Mesendoderm (in vitro differentiated cells): ENCODE results near the gene ERCC3.

ENCODE experiments used
- DNase-seq: peaks from one replicate; pipeline ENCODE4 v3.0.0; 2013
- H2AK5ac ChIP-seq: 2 replicates; pipeline ENCODE4 v1.6.1; 2013; ENCODE audit warnings: low read length, inconsistent platforms
- H2BK120ac ChIP-seq: 2 replicates; pipeline ENCODE4 v1.6.1; 2013; ENCODE audit warnings: low read depth, mild to moderate bottlenecking, low read length, moderate library complexity, mixed read lengths
- H2BK15ac ChIP-seq: replicated peaks from 2 replicates; pipeline ENCODE4 v1.6.1; 2013; ENCODE audit warnings: low read depth, mild to moderate bottlenecking, moderate library complexity
- H2BK5ac ChIP-seq: 2 replicates; pipeline ENCODE4 v1.6.1; 2013; ENCODE audit warnings: low read length, inconsistent platforms
- H3K18ac ChIP-seq: 2 replicates; pipeline ENCODE4 v1.6.1; 2013; ENCODE audit warnings: mild to moderate bottlenecking, low read length, mixed read lengths
- H3K23ac ChIP-seq: one replicate; pipeline ENCODE4 v1.6.1; 2013; ENCODE audit warnings: low read length
- H3K27ac ChIP-seq: 2 replicates; pipeline ENCODE4 v1.5.1; 2013; ENCODE audit warnings: low read depth, mild to moderate bottlenecking, inconsistent platforms, low read length, moderate library complexity
- H3K27me3 ChIP-seq: 2 replicates; pipeline ENCODE4 v1.6.1; 2013; ENCODE audit warnings: low read length, control low read depth, mild to moderate bottlenecking, inconsistent platforms; ENCODE audit not compliant: insufficient read depth, poor library complexity
- H3K36me3 ChIP-seq: 2 replicates; pipeline ENCODE4 v1.6.1; 2013; ENCODE audit warnings: low read length, inconsistent platforms; ENCODE audit not compliant: control insufficient read depth, insufficient read depth
- H3K4ac ChIP-seq: one replicate; pipeline ENCODE4 v1.6.1; 2013; ENCODE audit warnings: low read depth, mild to moderate bottlenecking, low read length, moderate library complexity
- H3K4me1 ChIP-seq: 2 replicates; pipeline ENCODE4 v1.6.1; 2013; ENCODE audit warnings: low read depth, low read length, inconsistent platforms; ENCODE audit not compliant: control insufficient read depth
- H3K4me2 ChIP-seq: 2 replicates; pipeline ENCODE4 v1.6.1; 2013; ENCODE audit warnings: low read length
- H3K4me3 ChIP-seq: 2 replicates; pipeline ENCODE4 v1.5.1; 2013; ENCODE audit warnings: mild to moderate bottlenecking, low read length
- H3K56ac ChIP-seq: one replicate; pipeline ENCODE4 v1.6.1; 2013; ENCODE audit warnings: low read length
- H3K79me1 ChIP-seq: 2 replicates; pipeline ENCODE4 v1.6.1; 2013; ENCODE audit warnings: low read length, inconsistent platforms
- H3K79me2 ChIP-seq: 2 replicates; pipeline ENCODE4 v1.6.1; 2013; ENCODE audit warnings: mild to moderate bottlenecking, low read length; ENCODE audit not compliant: control insufficient read depth, insufficient read depth
- H3K9ac ChIP-seq: 2 replicates; pipeline ENCODE4 v1.6.1; 2013; ENCODE audit warnings: low read length, inconsistent platforms
- H4K5ac ChIP-seq: one replicate; pipeline ENCODE4 v1.6.1; 2013; ENCODE audit warnings: low read length
- H4K8ac ChIP-seq: one replicate; pipeline ENCODE4 v1.6.1; 2013; ENCODE audit warnings: low read depth, mild to moderate bottlenecking, control low read depth, low read length, moderate library complexity
- WGBS: extraction: QIAGEN DNeasy Blood & Tissue Kit; methylation state at CpG from one replicate; pipeline ENCODE4 v1.1.7; 2013; ENCODE audit warnings: low lambda C conversion rate, missing lambda C conversion rate; ENCODE audit not compliant: insufficient coverage; ENCODE audit errors: extremely low coverage; 5-methylcytosine and 5-hydroxymethylcytosine counted together

ERCC3 gene

DNA sequence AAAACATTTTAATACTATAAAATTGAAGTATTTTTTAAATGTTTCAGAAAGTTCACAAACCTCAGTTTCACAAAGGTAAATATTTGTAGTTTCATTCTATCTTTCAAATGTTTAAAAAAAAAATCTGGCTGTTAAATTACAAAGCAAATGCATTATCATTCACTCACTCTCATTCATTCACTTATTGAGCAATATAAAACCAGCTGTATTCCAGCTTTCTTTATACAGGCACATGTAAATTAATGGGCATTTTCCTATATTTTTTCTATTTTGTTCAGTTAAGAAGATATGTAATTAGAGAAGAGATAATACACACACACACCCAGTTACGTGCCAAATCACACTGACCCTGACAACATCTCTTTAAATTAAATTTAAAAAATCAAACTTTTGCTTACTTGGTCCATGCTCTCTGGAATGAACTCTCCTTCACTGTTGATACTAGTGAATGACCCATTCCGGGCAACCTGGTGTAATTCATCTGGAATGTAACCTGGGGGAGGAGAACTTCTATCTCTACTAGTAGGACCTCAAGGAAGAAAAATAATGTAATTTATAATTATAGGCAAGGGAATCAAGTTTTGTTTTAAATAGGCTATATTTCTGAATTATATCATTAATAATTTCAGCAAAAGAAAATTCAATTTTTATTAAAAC lies 32.5 kb upstream of the ERCC3 start:
- Histone ChIP-seq H2BK5ac (no peak overlapping the region), H2BK15ac (no peak overlapping the region), H3K79me1 (no peaks in the 10 kb centered on the region), H3K4me2 (no peak overlapping the region), H2AK5ac (no peak overlapping the region), H3K79me2 (no peaks in the 10 kb centered on the region), H4K8ac (no peak overlapping the region), H3K4ac (no peak overlapping the region), H3K27ac (no peak overlapping the region), H3K18ac (no peak overlapping the region), H2BK120ac (no peak overlapping the region), H3K36me3 (peaks cover 2% of the 10 kb centered on the region), H3K4me3 (no peak overlapping the region), H3K23ac (no peak overlapping the region), H3K4me1 (no peaks in the 10 kb centered on the region), H4K5ac (no peak overlapping the region), H3K27me3 (no peaks in the 10 kb centered on the region), H3K56ac (no peak overlapping the region), H3K9ac (no peak overlapping the region)
- DNase-seq, result peak; percentile 24
- WGBS, result no CpG with 5 or more reads among the region's 2 CpGs

DNA sequence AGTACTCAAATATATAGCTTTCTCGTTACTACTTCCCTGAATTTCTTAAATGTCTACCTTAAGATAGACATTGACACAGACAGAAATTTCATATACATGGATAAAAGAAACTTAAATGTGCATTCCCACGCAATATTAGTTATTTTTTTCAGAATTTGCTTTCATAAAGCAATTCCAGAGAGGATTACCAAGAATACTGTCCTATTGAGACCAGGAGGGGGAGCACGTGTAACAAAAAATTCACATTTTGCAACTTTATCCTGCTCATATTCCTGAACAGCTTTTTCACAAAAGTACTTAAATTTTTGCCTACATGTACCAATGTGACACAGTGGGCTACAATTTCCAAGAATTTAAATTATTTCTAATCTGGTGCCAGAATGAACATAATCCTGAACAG lies 30.7 kb upstream of the ERCC3 start:
- Histone ChIP-seq H3K4me3 (no peak overlapping the region), H3K56ac (no peak overlapping the region), H3K27me3 (no peaks in the 10 kb centered on the region), H3K79me1 (no peaks in the 10 kb centered on the region), H3K27ac (no peak overlapping the region), H4K5ac (no peak overlapping the region), H3K4me1 (no peaks in the 10 kb centered on the region), H2AK5ac (no peak overlapping the region), H3K4ac (no peak overlapping the region), H3K79me2 (no peaks in the 10 kb centered on the region), H2BK15ac (no peak overlapping the region), H3K36me3 (peaks cover 2% of the 10 kb centered on the region), H3K9ac (no peak overlapping the region), H2BK120ac (no peak overlapping the region), H2BK5ac (no peak overlapping the region), H4K8ac (no peak overlapping the region), H3K23ac (no peak overlapping the region), H3K4me2 (no peak overlapping the region), H3K18ac (no peak overlapping the region)
- peak; percentile 37 for DNase-seq
- WGBS, result no CpG with 5 or more reads among the region's 3 CpGs

DNA sequence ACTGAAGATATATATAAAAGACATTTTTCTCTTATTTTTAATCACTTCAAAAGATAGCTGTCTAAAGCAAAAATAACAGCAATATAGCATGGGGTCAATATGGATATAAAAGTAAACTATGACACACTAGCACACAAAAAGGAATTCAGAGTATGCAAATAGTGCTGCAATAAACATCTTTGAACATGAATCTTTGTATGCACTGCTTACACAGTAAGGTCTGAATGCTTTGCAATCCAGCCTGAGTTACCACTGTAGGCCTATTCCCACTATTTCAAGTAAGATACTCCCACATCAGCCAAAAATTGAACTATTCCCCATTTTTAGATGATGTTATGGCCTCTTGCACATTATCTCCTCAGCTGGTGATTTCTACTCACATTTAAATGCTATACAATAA lies 27.4 kb upstream of the ERCC3 start:
- H4K5ac ChIP-seq, result no peak overlapping the region
- no peak overlapping the region for H3K56ac ChIP-seq
- no peaks in the 10 kb centered on the region for H3K4me1 ChIP-seq
- H2BK15ac ChIP-seq, result no peak overlapping the region
- H3K79me2 ChIP-seq, result no peaks in the 10 kb centered on the region
- H3K4me2 ChIP-seq, result no peak overlapping the region
- no peaks in the 10 kb centered on the region for H3K79me1 ChIP-seq
- H3K36me3 ChIP-seq, result peaks cover 2% of the 10 kb centered on the region
- no peak overlapping the region for H2BK120ac ChIP-seq
- H3K23ac ChIP-seq, result no peak overlapping the region
- H3K27me3 ChIP-seq, result no peaks in the 10 kb centered on the region
- no peak overlapping the region for H2BK5ac ChIP-seq
- H3K4ac ChIP-seq, result no peak overlapping the region
- H3K18ac ChIP-seq, result no peak overlapping the region
- no peak for DNase-seq
- no peak overlapping the region for H2AK5ac ChIP-seq
- H3K27ac ChIP-seq, result no peak overlapping the region
- no peak overlapping the region for H3K9ac ChIP-seq
- no peak overlapping the region for H4K8ac ChIP-seq
- no peak overlapping the region for H3K4me3 ChIP-seq

DNA sequence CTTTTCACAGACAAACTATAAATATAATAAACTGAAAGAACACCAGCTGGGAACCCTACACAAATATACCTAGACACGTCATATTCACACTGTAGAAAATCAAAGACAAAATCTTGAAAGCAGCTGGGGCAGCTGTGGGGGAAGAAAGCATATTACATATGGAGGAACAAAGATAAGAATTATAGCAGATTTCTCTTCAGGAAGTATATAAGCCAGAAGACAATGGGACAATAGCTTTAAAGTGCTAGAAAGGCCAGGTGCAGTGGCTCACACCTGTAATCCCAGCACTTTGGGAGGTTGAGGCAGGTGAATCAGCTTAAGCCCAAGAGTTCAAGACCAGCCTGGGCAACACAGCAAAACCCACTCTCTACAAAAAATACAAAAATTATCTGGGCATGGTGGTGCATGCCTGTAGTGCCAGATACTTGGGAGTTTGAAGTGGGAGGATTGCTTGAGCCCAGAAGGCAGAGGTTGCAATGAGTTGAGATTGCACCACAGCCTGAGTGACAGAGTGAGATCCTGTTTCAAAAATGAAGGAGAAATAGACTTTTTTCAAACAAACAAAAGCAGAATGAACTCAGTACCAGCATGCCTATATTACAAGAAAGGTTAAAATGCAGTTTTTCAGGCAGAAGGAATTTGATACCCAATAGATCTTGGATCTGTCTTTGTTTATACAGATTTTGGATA lies 26.8 kb upstream of the ERCC3 start:
- no peaks in the 10 kb centered on the region for H3K79me1 ChIP-seq

DNA sequence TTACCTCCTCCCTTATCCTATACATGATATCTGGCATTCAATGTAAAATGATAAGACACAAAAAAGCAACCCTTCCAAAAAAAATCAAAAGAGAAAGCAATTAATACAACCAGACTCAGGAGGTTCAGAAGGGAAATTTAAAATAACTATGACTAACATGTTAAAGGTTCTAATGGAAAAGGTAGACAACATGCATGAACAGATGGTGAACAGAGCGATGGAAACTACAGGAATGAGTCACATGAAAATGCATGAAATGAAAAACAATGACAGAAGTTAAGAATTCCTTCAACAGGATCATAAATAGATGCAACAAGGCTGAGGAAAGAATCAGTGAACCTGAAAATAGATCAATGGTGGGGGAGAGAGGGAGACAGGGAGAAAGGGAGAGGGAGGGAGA lies 26.1 kb upstream of the ERCC3 start:
- Histone ChIP-seq H2BK5ac (no peak overlapping the region), H3K23ac (no peak overlapping the region), H2BK120ac (no peak overlapping the region), H3K27me3 (no peaks in the 10 kb centered on the region), H3K4ac (no peak overlapping the region), H3K4me3 (no peak overlapping the region), H3K79me2 (no peaks in the 10 kb centered on the region), H3K27ac (no peak overlapping the region), H3K56ac (no peak overlapping the region), H2AK5ac (no peak overlapping the region), H4K5ac (no peak overlapping the region), H3K4me2 (no peak overlapping the region), H3K4me1 (no peaks in the 10 kb centered on the region), H2BK15ac (no peak overlapping the region), H3K9ac (no peak overlapping the region), H3K36me3 (peaks cover 2% of the 10 kb centered on the region), H3K79me1 (no peaks in the 10 kb centered on the region), H3K18ac (no peak overlapping the region), H4K8ac (no peak overlapping the region)
- DNase-seq, result no peak
- WGBS, result no CpG with 5 or more reads among the region's 1 CpG

More for the DNA sequence above, 26.8 kb upstream of the ERCC3 start:
- no peak overlapping the region for H3K27ac ChIP-seq
- no peak overlapping the region for H2AK5ac ChIP-seq
- no peaks in the 10 kb centered on the region for H3K4me1 ChIP-seq
- no peak overlapping the region for H2BK15ac ChIP-seq
- H3K4me3 ChIP-seq, result no peak overlapping the region
- no CpG with 5 or more reads among the region's 1 CpG for WGBS
- H3K27me3 ChIP-seq, result no peaks in the 10 kb centered on the region
- no peak overlapping the region for H3K4ac ChIP-seq
- no peak overlapping the region for H2BK120ac ChIP-seq
- H3K79me2 ChIP-seq, result no peaks in the 10 kb centered on the region
- no peak overlapping the region for H4K8ac ChIP-seq
- H3K56ac ChIP-seq, result no peak overlapping the region
- no peak overlapping the region for H3K4me2 ChIP-seq
- no peak overlapping the region for H2BK5ac ChIP-seq
- no peak overlapping the region for H3K18ac ChIP-seq
- peaks cover 2% of the 10 kb centered on the region for H3K36me3 ChIP-seq
- no peak overlapping the region for H3K23ac ChIP-seq
- DNase-seq, result no peak
- H4K5ac ChIP-seq, result no peak overlapping the region
- H3K9ac ChIP-seq, result no peak overlapping the region
